Measurements from ENCODE around the gene DBP.

- TF ChIP-seq, protein P1, sequence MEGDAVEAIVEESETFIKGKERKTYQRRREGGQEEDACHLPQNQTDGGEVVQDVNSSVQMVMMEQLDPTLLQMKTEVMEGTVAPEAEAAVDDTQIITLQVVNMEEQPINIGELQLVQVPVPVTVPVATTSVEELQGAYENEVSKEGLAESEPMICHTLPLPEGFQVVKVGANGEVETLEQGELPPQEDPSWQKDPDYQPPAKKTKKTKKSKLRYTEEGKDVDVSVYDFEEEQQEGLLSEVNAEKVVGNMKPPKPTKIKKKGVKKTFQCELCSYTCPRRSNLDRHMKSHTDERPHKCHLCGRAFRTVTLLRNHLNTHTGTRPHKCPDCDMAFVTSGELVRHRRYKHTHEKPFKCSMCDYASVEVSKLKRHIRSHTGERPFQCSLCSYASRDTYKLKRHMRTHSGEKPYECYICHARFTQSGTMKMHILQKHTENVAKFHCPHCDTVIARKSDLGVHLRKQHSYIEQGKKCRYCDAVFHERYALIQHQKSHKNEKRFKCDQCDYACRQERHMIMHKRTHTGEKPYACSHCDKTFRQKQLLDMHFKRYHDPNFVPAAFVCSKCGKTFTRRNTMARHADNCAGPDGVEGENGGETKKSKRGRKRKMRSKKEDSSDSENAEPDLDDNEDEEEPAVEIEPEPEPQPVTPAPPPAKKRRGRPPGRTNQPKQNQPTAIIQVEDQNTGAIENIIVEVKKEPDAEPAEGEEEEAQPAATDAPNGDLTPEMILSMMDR (IDR thresholded peaks at IDR 0.05) = no peak
- TF ChIP-seq POLR2A (IDR thresholded peaks at IDR 0.05) = no peak
These were observed 55.0 kb downstream of the DBP start for GRCh38 chr19:48582168-48582567.
